ENCODE data around the gene ARNT2. TPM values are rescaled to one million over a fixed set of nuclear protein-coding genes. Genes with fewer than 3 reads are reported as not detected.

ARNT2 gene
- total RNA-seq, 4 donors from 2014 or later: 0.26 to 22.9 (median 7.0) TPM

DNA sequence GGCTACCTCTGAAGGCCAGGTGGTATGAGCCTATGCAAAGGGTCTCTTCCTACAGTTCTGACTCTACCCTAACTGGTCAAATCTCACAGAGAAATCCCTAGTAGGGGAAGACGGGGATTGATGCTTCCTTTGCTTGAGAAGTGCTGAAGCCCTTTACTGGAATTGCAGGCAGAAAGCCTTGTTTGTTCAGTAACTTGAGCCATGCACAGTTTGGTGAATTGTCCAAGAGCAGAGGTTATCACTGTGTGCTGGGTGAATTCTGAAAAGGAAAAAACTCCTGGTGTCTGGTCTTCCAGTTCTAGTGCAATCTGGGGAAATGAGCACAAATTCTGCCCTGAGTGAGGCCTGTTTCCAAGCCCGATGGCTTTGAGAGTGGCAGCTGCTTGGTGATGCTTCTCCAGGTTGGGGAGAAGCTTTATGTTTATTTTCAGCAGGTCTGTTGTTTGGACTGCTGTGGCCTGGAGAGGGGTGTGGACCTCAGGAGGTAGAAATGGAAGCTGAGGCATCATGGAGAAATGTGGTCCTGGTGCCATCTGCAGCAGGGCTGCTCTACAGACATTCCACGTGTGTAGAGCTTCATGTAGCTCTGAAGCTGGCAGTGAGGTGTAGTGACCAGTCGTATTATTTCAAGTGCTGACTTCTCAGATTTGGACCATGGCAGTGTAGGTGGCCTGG lies 60.9 kb downstream of the ARNT2 start:
- no peaks in the 10 kb centered on the region for H3K4me1 ChIP-seq
- TF ChIP-seq POLR2A (IDR thresholded peaks at IDR 0.05) (no peak), CTCF (IDR thresholded peaks at IDR 0.05) (no peak)
- no peak for DNase-seq
- no peaks in the 10 kb centered on the region for H3K27me3 ChIP-seq
- H3K36me3 ChIP-seq: no peaks in the 10 kb centered on the region
- no peak overlapping the region for H3K27ac ChIP-seq
- H3K9me3 ChIP-seq: no peaks in the 10 kb centered on the region
- H3K4me3 ChIP-seq: no peak overlapping the region
- intact Hi-C loops (cut with DNase I; ENCODE audit: low total_unique reads): no loop called here

DNA sequence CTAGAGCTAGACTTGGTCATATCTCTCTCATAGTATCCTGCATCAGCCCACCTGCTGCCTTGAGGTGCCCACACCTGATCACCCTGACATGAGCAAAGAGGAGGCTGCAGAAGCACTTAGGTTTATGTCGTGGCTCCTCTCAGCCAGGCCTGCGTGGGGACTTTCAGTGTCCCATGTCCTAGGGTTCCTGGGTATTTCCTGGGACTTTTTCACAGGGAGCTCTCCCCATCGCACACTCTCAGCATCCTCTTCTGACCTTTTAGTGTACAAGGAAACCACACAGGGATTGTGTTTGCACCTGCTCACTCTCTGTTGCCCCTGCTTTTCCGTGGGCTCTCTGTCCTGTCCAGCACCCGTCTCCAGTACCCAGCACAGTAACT lies 61.4 kb downstream of the ARNT2 start:
- no peaks in the 10 kb centered on the region for H3K27me3 ChIP-seq
- no peak overlapping the region for H3K4me3 ChIP-seq
- H3K4me1 ChIP-seq: no peaks in the 10 kb centered on the region
- H3K36me3 ChIP-seq: no peaks in the 10 kb centered on the region
- DNase-seq: no peak
- H3K9me3 ChIP-seq: no peaks in the 10 kb centered on the region
- no peak for TF ChIP-seq CTCF (IDR thresholded peaks at IDR 0.05)
- TF ChIP-seq POLR2A (IDR thresholded peaks at IDR 0.05): no peak
- H3K27ac ChIP-seq: no peak overlapping the region
- intact Hi-C loops (cut with DNase I; ENCODE audit: low total_unique reads): no loop called here

GRCh38 chr15:80466543-80466942 lies 62.4 kb downstream of the ARNT2 start:
- Histone ChIP-seq H3K9me3 (no peaks in the 10 kb centered on the region), H3K27ac (no peak overlapping the region), H3K27me3 (no peaks in the 10 kb centered on the region), H3K4me3 (no peak overlapping the region), H3K4me1 (no peaks in the 10 kb centered on the region), H3K36me3 (no peaks in the 10 kb centered on the region)
- no peak for DNase-seq
- TF ChIP-seq POLR2A (IDR thresholded peaks at IDR 0.05) (no peak), CTCF (IDR thresholded peaks at IDR 0.05) (no peak)
- intact Hi-C loops (cut with DNase I; ENCODE audit: low total_unique reads): no loop called here

DNA sequence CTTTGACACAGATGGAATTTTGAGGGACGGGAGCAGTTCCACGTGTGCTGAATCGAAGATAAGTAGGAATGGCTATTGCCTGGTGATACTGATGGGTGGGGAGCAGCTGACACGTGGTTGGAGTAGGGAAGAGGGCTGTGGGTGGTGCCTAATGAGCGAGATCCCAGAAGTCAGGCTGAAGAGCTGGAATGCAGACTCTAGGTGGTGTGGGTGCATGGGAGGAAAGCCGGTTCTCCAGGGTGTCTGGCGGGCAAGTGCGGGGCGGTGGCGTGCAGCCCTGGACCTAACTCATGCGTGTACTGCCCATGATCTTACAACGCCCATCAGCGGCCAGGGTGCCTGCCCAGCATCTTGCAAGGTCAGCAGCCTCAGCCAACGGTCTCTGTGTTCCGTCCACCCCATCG lies 63.1 kb downstream of the ARNT2 start:
- no peaks in the 10 kb centered on the region for H3K4me1 ChIP-seq
- DNase-seq: no peak
- intact Hi-C loops (cut with DNase I; ENCODE audit: low total_unique reads): no loop called here
- no peaks in the 10 kb centered on the region for H3K36me3 ChIP-seq
- no peak overlapping the region for H3K4me3 ChIP-seq
- TF ChIP-seq POLR2A (IDR thresholded peaks at IDR 0.05) (no peak), CTCF (IDR thresholded peaks at IDR 0.05) (no peak)
- H3K27ac ChIP-seq: no peak overlapping the region
- H3K9me3 ChIP-seq: no peaks in the 10 kb centered on the region
- H3K27me3 ChIP-seq: no peaks in the 10 kb centered on the region

- no peak overlapping the region for H3K27ac ChIP-seq
- no peaks in the 10 kb centered on the region for H3K4me1 ChIP-seq
- no peaks in the 10 kb centered on the region for H3K9me3 ChIP-seq
- no peak for TF ChIP-seq CTCF (IDR thresholded peaks at IDR 0.05)
- no peak for TF ChIP-seq POLR2A (IDR thresholded peaks at IDR 0.05)
- DNase-seq: no peak
- intact Hi-C loops (cut with DNase I; ENCODE audit: low total_unique reads): no loop called here
- no peaks in the 10 kb centered on the region for H3K36me3 ChIP-seq
- H3K4me3 ChIP-seq: no peak overlapping the region
- no peaks in the 10 kb centered on the region for H3K27me3 ChIP-seq
These were observed 64.6 kb downstream of the ARNT2 start for GRCh38 chr15:80468796-80469195.
